ENCODE data around the gene SERPIND1.
"Not testable (repeated sequence)": the region's sequence is repeated elsewhere in the genome, so short reads cannot be mapped to it uniquely, and the experiment has no call there.

SERPIND1 gene

GRCh38 chr22:20818471-20818870 lies 44.6 kb downstream of the SERPIND1 start:
- no peak for DNase-seq

- no peak for DNase-seq
These were observed 45.6 kb downstream of the SERPIND1 start for GRCh38 chr22:20819471-20819870.

GRCh38 chr22:20821717-20822239 lies 47.9 kb downstream of the SERPIND1 start:
- DNase-seq, result not testable (repeated sequence)

- no peak for DNase-seq
These were observed 48.3 kb downstream of the SERPIND1 start for GRCh38 chr22:20822240-20822639.

DNA sequence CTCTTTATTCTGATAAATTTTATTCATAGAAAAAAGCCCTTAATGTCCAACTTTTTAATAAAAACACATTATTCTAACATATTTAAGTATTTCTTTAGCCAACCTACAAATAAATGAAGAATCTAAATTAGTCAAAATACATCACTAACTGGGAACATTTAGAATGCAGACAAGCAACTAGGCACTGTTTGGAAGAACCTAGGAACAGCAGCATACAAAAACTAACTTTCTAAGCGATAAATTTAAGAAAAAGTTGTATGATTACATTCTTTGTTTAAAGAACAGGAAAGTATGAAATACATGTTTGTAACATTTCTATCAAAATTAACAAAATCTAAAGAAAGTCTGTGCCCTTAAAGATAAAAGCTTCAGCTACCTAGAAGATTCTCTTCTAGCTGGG lies 49.4 kb downstream of the SERPIND1 start:
- DNase-seq, result no peak

DNA sequence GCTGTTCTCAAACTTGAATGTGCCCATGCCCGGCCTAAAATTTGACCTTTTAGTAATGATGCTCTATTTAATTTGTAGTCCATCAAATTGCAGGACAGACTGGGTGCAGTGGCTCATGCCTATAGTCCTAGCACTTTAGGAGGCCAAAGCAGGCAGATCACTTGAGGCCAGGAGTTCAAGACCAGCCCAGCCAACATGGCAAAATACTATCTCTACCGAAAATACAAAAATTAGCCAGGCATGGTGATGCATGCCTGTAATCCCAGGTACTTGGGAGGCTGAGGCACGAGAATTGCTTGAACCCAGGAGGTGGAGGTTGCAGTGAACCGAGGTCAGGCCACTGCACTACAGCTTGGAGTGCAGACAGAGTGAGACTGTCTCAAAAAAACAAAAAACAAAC lies 51.3 kb downstream of the SERPIND1 start:
- DNase-seq, result not testable (repeated sequence)

DNA sequence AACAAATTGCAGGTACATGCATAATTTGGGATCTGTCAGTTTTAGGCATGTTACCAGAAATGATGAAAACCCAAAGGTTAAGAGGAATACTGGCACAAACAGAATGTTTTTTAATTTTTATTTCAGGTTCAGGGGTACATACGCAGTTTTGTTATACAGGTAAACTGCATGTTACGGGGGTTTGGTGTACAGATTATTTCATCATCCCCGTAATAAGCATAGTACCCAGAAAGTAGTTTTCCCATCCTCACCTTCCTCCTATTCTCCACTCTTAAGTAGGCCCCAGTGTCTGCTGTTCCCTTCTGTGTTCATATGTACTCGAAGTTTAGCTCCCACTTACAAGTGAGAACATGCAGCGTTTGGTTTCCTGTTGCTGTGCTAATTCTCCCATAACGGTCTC lies 51.7 kb downstream of the SERPIND1 start:
- no peak for DNase-seq

DNA sequence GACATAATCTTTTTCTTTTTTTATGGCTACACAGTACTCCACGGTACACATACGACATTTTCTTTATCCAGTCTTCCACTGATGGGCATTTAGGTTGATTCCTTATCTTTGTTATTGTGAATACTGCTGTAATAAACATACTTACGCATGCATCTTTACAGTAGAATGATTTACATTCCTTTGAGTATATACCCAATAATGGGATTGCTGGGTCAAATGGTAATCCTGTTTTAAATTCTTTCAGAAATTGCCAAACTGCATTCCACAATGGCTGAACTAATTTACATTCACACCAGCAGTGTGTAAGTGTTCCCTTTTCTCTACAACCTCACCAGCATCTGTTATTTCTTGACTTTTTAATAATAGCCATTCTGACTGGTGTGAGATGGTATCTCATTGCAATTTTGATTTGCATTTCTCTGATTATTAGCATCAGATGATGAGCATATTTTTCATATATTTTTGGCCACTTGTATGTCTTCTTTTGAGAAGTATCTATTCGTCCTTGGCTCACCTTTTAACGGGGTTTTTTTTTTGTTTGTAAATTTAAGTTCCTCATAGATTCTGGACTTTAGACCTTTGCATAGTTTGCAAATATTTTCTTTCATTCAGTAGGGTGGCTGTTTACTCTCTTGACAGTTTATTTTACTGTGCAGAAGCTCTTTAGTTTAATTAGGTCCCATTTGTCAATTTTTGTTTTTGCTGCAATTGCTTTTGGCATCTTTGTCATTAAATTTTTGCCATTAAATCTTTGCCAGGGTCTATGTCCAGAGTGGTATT lies 52.6 kb downstream of the SERPIND1 start:
- not testable (repeated sequence) for DNase-seq

DNA sequence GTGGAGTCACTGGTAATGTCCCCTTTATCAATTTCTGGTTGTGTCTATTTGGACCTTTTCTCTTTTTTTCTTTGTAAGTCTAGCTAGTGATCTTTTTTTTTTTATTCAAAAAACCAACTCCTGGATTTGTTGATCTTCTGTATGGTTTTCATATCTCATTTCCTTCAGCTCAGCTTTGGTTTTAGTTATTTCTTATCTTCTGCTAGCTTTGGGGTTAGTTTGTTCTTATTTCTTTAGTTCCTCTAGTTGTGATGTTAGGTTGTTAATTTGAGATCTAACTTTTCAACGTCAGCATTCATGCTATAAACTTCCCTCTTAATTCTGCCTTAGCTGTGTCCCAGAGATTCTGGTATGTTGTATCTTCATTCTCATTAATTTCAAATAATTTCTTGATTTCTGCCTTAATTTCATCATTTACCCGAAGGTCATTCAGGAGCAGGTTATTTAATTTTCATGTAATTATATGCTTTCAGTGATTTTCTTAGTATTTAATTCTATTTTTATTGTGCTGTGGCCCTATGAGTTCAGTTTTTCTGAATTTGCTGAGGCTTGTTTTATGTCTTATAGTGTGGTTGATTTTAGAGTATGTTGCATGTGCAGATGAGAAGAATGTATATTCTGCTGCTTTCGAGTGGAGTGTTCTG lies 55.7 kb downstream of the SERPIND1 start:
- no peak for DNase-seq

DNA sequence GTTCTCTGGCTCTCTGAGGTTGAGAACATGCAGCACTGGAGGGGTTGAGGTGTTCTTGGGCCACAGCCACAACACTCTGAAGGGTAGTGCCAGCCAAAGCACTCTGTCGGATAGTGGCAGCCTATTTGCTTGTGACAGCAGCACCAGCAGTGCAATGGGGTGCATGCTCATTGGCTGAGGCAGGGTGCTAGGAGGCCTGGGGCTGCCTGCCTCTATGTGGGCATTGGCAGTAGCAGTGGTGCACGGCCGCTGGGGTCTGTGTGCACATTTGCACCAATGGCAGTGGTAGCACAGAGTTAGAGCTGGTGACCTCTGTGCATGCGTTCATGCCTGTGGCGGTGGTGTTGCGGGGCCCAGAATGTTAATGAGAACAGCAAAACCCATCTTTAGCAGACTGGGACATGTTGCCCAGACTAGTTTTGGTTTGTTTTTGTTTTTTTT lies 59.3 kb downstream of the SERPIND1 start:
- DNase-seq, result no peak

DNA sequence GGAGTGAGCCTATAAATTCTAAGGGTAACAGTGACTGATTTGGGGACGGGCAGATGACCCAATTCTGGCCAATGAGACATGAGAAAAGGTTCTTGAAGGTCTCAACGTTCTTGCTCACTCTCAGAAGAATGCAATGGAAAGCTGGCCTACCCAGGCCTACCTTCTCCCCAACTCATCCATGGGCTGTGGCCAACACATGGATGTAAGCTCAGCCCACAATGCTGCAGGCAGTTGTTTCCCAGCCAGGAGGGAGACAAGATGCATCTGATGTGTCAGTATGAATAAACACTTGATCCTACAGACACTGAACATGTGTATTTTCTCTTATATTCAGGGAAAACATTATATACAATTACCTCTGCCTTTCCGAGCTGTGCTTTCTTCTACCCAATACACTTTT lies 60.3 kb downstream of the SERPIND1 start:
- no peak for DNase-seq

DNA sequence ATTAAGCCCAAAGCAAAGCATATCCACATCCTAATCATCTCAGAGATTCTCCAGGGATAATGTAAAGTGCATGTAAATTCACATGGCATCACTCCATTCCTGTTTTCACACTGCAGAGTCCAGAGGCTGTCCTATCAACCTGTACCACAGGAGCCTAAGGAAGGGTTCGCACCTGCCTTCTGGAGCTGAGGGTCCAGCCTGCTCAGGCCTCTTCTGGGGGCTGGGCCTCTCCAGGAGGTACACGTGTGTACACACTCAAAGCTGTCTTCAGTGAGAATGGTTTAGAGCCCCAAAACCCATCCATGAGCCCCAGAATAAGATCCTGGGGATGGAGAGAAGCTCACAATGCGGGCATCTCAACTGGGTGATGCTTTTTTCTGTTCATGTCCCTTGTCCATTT lies 60.8 kb downstream of the SERPIND1 start:
- no peak for DNase-seq

Measured in CD4-positive, alpha-beta T cell treated with Interleukin-21 for 1 hour (primary cell).